Astrocyte (in vitro differentiated cells and primary cell): ENCODE results near the gene LSM4.

Experiments
- CTCF ChIP-seq: IDR thresholded peaks from 2 replicates; pipeline ENCODE4 v1.5.1; 2011; ENCODE audit warnings: low read depth, mild to moderate bottlenecking, inconsistent platforms, low read length, moderate library complexity; ENCODE audit not compliant: insufficient read depth
- EZH2 ChIP-seq: IDR thresholded peaks from 2 replicates; pipeline ENCODE4 v1.6.1; 2012; ENCODE audit warnings: mild to moderate bottlenecking, low read length, inconsistent platforms; ENCODE audit not compliant: insufficient read depth

- no peak for TF ChIP-seq CTCF
- TF ChIP-seq EZH2: no peak
These were observed 45.8 kb upstream of the LSM4 start for GRCh38 chr19:18368504-18369222.
